Central memory CD8-positive, alpha-beta T cell (primary cell): ENCODE measurements around the gene ANO2.

Experiments used
- ATAC-seq: fragments of 150-1000 bp; cut with Tn5 transposase; replicated peaks from 2 replicates; pipeline ENCODE4 v1.10.0; 2022; ENCODE audit warnings: mild to moderate bottlenecking, moderate FRiP score, moderate number of reproducible peaks; ENCODE audit not compliant: poor library complexity, severe bottlenecking; ENCODE audit errors: extremely low read depth
- DNase-seq, 2 donors: peaks; one replicate each; pipeline ENCODE4 v3.0.0; 2021; ENCODE audit warnings: low spot score in 2 of 2
- H3K27ac Mint-ChIP-seq: one replicate; pipeline ENCODE4 v1.8.0; 2022; ENCODE audit warnings: low read depth, mild to moderate bottlenecking, moderate library complexity, mixed read lengths
- H3K27me3 Mint-ChIP-seq: one replicate; pipeline ENCODE4 v1.8.0; 2022; ENCODE audit warnings: mixed read lengths
- H3K36me3 Mint-ChIP-seq: one replicate; pipeline ENCODE4 v1.8.0; 2022; ENCODE audit warnings: mild to moderate bottlenecking, moderate library complexity, mixed read lengths; ENCODE audit not compliant: insufficient read depth
- H3K4me1 Mint-ChIP-seq: one replicate; pipeline ENCODE4 v1.8.0; 2022; ENCODE audit warnings: mixed read lengths
- H3K4me3 Mint-ChIP-seq: one replicate; pipeline ENCODE4 v1.8.0; 2022; ENCODE audit warnings: mild to moderate bottlenecking, moderate library complexity, mixed read lengths
- H3K9me3 Mint-ChIP-seq: one replicate; pipeline ENCODE4 v1.8.0; 2022; ENCODE audit warnings: mixed read lengths

Gene ANO2

GRCh38 chr12:5945071-5946008 is at the start of gene ANO2:
Gene ANO2 (minus strand): TSS chr12:5945259. CDS start chr12:5945217, 42 bp downstream.
- H3K4me1 Mint-ChIP-seq, result no peaks in the 10 kb centered on the region
- H3K4me3 Mint-ChIP-seq, result no peak within 1 kb of the TSS
- H3K27me3 Mint-ChIP-seq, result peaks cover 91% of the 10 kb centered on the region
- H3K36me3 Mint-ChIP-seq, result no peaks in the 10 kb centered on the region
- no peaks in the 10 kb centered on the region for H3K9me3 Mint-ChIP-seq
- DNase-seq (no peak), ATAC-seq (no peak)
- H3K27ac Mint-ChIP-seq, result no peak within 1 kb of the TSS

GRCh38 chr12:5989621-5990020 is 44.6 kb upstream of the ANO2 start:
- H3K27me3 Mint-ChIP-seq, result peaks cover 10% of the 10 kb centered on the region
- no peaks in the 10 kb centered on the region for H3K4me1 Mint-ChIP-seq
- H3K36me3 Mint-ChIP-seq, result peaks cover 3% of the 10 kb centered on the region
- no peak overlapping the region for H3K27ac Mint-ChIP-seq
- DNase-seq, result no peak
- H3K9me3 Mint-ChIP-seq, result no peaks in the 10 kb centered on the region
- H3K4me3 Mint-ChIP-seq, result no peak overlapping the region
- ATAC-seq, result no peak

GRCh38 chr12:5988659-5989116 is 43.6 kb upstream of the ANO2 start:
- Mint-ChIP-seq H3K4me3 (no peak overlapping the region), H3K27ac (no peak overlapping the region)

GRCh38 chr12:5988088-5988487 is 43.0 kb upstream of the ANO2 start:
- H3K9me3 Mint-ChIP-seq, result no peaks in the 10 kb centered on the region
- H3K27ac Mint-ChIP-seq, result no peak overlapping the region
- no peaks in the 10 kb centered on the region for H3K27me3 Mint-ChIP-seq
- no peaks in the 10 kb centered on the region for H3K4me1 Mint-ChIP-seq
- H3K36me3 Mint-ChIP-seq, result peaks cover 3% of the 10 kb centered on the region
- ATAC-seq (no peak), DNase-seq (no peak)
- H3K4me3 Mint-ChIP-seq, result no peak overlapping the region

More at GRCh38 chr12:5988659-5989116, 43.6 kb upstream of the ANO2 start:
- Mint-ChIP-seq H3K36me3 (peaks cover 3% of the 10 kb centered on the region), H3K27me3 (peaks cover under 1% of the 10 kb centered on the region), H3K9me3 (no peaks in the 10 kb centered on the region), H3K4me1 (no peaks in the 10 kb centered on the region)
- DNase-seq (peak; percentile 44 to 52), ATAC-seq (peak; percentile 58)

- Mint-ChIP-seq H3K27ac (no peak overlapping the region), H3K4me3 (no peak overlapping the region), H3K27me3 (no peaks in the 10 kb centered on the region), H3K9me3 (no peaks in the 10 kb centered on the region), H3K4me1 (no peaks in the 10 kb centered on the region), H3K36me3 (peaks cover 3% of the 10 kb centered on the region)
- DNase-seq, result no peak
- ATAC-seq, result no peak
Observed at GRCh38 chr12:5987573-5987972, 42.5 kb upstream of the ANO2 start.

GRCh38 chr12:5985471-5985870 is 40.4 kb upstream of the ANO2 start:
- no peaks in the 10 kb centered on the region for H3K4me1 Mint-ChIP-seq
- no peaks in the 10 kb centered on the region for H3K9me3 Mint-ChIP-seq
- no peak for ATAC-seq
- H3K4me3 Mint-ChIP-seq, result no peak overlapping the region
- no peak overlapping the region for H3K27ac Mint-ChIP-seq
- peaks cover under 1% of the 10 kb centered on the region for H3K36me3 Mint-ChIP-seq
- no peak for DNase-seq
- H3K27me3 Mint-ChIP-seq, result no peaks in the 10 kb centered on the region

GRCh38 chr12:5984873-5985272 is 39.8 kb upstream of the ANO2 start:
- no peaks in the 10 kb centered on the region for H3K9me3 Mint-ChIP-seq
- no peak overlapping the region for H3K27ac Mint-ChIP-seq
- H3K27me3 Mint-ChIP-seq, result no peaks in the 10 kb centered on the region
- no peak overlapping the region for H3K4me3 Mint-ChIP-seq
- H3K36me3 Mint-ChIP-seq, result no peaks in the 10 kb centered on the region
- DNase-seq, result no peak
- no peak for ATAC-seq
- H3K4me1 Mint-ChIP-seq, result no peaks in the 10 kb centered on the region

GRCh38 chr12:5982106-5982505 is 37.0 kb upstream of the ANO2 start:
- Mint-ChIP-seq H3K9me3 (no peaks in the 10 kb centered on the region), H3K36me3 (no peaks in the 10 kb centered on the region), H3K27me3 (peaks cover 3% of the 10 kb centered on the region), H3K27ac (no peak overlapping the region), H3K4me3 (no peak overlapping the region), H3K4me1 (no peaks in the 10 kb centered on the region)
- DNase-seq (no peak), ATAC-seq (no peak)

GRCh38 chr12:5977556-5977955 is 32.5 kb upstream of the ANO2 start:
- DNase-seq (no peak), ATAC-seq (no peak)
- H3K27ac Mint-ChIP-seq, result no peak overlapping the region
- no peaks in the 10 kb centered on the region for H3K36me3 Mint-ChIP-seq
- H3K4me1 Mint-ChIP-seq, result no peaks in the 10 kb centered on the region
- peaks cover 48% of the 10 kb centered on the region for H3K27me3 Mint-ChIP-seq
- no peaks in the 10 kb centered on the region for H3K9me3 Mint-ChIP-seq
- no peak overlapping the region for H3K4me3 Mint-ChIP-seq

- Mint-ChIP-seq H3K27me3 (peaks cover 57% of the 10 kb centered on the region), H3K4me3 (no peak overlapping the region), H3K27ac (no peak overlapping the region), H3K4me1 (no peaks in the 10 kb centered on the region), H3K36me3 (no peaks in the 10 kb centered on the region), H3K9me3 (no peaks in the 10 kb centered on the region)
- DNase-seq (no peak), ATAC-seq (no peak)
Observed at GRCh38 chr12:5976711-5977110, 31.7 kb upstream of the ANO2 start.

GRCh38 chr12:5976196-5976595 is 31.1 kb upstream of the ANO2 start:
- no peak for ATAC-seq
- Mint-ChIP-seq H3K36me3 (no peaks in the 10 kb centered on the region), H3K27ac (no peak overlapping the region), H3K27me3 (peaks cover 62% of the 10 kb centered on the region), H3K9me3 (no peaks in the 10 kb centered on the region), H3K4me1 (no peaks in the 10 kb centered on the region), H3K4me3 (no peak overlapping the region)
- DNase-seq, result no peak

GRCh38 chr12:5973461-5974115 is 28.5 kb upstream of the ANO2 start:
- ATAC-seq, result no peak
- no peaks in the 10 kb centered on the region for H3K36me3 Mint-ChIP-seq
- H3K4me1 Mint-ChIP-seq, result no peaks in the 10 kb centered on the region
- peaks cover 85% of the 10 kb centered on the region for H3K27me3 Mint-ChIP-seq
- DNase-seq, result no peak
- no peak overlapping the region for H3K27ac Mint-ChIP-seq
- no peak overlapping the region for H3K4me3 Mint-ChIP-seq
- H3K9me3 Mint-ChIP-seq, result no peaks in the 10 kb centered on the region

- no peak overlapping the region for H3K4me3 Mint-ChIP-seq
- H3K36me3 Mint-ChIP-seq, result no peaks in the 10 kb centered on the region
- no peaks in the 10 kb centered on the region for H3K9me3 Mint-ChIP-seq
- DNase-seq (no peak), ATAC-seq (no peak)
- H3K4me1 Mint-ChIP-seq, result no peaks in the 10 kb centered on the region
- peaks cover 85% of the 10 kb centered on the region for H3K27me3 Mint-ChIP-seq
- H3K27ac Mint-ChIP-seq, result no peak overlapping the region
Observed at GRCh38 chr12:5972387-5972786, 27.3 kb upstream of the ANO2 start.
